Neutrophil (primary cell): ENCODE data around the gene SUSD1.

Source experiments
- H3K27ac ChIP-seq: fragments of 200-600 bp; sonication (generic); 2 replicates; pipeline ENCODE4 v1.5.1; 2016; ENCODE audit warnings: mild to moderate bottlenecking, moderate library complexity
- H3K27me3 ChIP-seq: fragments of 200-600 bp; sonication (generic); 2 replicates; pipeline ENCODE4 v1.6.0; 2016; ENCODE audit warnings: mild to moderate bottlenecking
- H3K36me3 ChIP-seq: fragments of 200-600 bp; sonication (generic); 2 replicates; pipeline ENCODE4 v1.5.1; 2017
- H3K4me1 ChIP-seq, 2 experiments: fragments of 200-600 bp in 1 of 2; sonication (generic) in 1 of 2; 1 replicate in 1 of 2; 2 replicates in 1 of 2; pipeline versions ENCODE4 v1.5.1 to v1.6.1; 2013 to 2016; ENCODE audit warnings: low read depth in 1 of 2, low read length in 1 of 2, mild to moderate bottlenecking in 1 of 2, moderate library complexity in 1 of 2; ENCODE audit not compliant: control insufficient read depth in 1 of 2, insufficient read depth in 1 of 2
- H3K4me3 ChIP-seq, 2 experiments: fragments of 200-600 bp in 1 of 2; sonication (generic) in 1 of 2; 1 replicate in 1 of 2; 2 replicates in 1 of 2; pipeline ENCODE4 v1.5.1; 2013 to 2016; ENCODE audit warnings: low read depth in 1 of 2, low read length in 1 of 2, mild to moderate bottlenecking in 1 of 2, moderate library complexity in 1 of 2
- H3K9me3 ChIP-seq: fragments of 200-600 bp; sonication (generic); 2 replicates; pipeline ENCODE4 v1.5.1; 2016
- TF ChIP-seq, protein P1 (sequence below): fragments of 200-600 bp; sonication (generic); IDR thresholded peaks from 2 replicates; pipeline ENCODE4 v1.5.1; 2016; ENCODE audit warnings: antibody characterized with exemption

The SUSD1 gene

GRCh38 chr9:112112519-112112918 is 62.6 kb downstream of the SUSD1 start:
- H3K27me3 ChIP-seq: no peaks in the 10 kb centered on the region
- no peak overlapping the region for H3K4me3 ChIP-seq
- no peak overlapping the region for H3K27ac ChIP-seq
- no peaks in the 10 kb centered on the region for H3K4me1 ChIP-seq
- TF ChIP-seq, protein P1, sequence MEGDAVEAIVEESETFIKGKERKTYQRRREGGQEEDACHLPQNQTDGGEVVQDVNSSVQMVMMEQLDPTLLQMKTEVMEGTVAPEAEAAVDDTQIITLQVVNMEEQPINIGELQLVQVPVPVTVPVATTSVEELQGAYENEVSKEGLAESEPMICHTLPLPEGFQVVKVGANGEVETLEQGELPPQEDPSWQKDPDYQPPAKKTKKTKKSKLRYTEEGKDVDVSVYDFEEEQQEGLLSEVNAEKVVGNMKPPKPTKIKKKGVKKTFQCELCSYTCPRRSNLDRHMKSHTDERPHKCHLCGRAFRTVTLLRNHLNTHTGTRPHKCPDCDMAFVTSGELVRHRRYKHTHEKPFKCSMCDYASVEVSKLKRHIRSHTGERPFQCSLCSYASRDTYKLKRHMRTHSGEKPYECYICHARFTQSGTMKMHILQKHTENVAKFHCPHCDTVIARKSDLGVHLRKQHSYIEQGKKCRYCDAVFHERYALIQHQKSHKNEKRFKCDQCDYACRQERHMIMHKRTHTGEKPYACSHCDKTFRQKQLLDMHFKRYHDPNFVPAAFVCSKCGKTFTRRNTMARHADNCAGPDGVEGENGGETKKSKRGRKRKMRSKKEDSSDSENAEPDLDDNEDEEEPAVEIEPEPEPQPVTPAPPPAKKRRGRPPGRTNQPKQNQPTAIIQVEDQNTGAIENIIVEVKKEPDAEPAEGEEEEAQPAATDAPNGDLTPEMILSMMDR: no peak
- peaks cover 30% of the 10 kb centered on the region for H3K36me3 ChIP-seq
- H3K9me3 ChIP-seq: no peaks in the 10 kb centered on the region

- Histone ChIP-seq H3K4me3 (no peak overlapping the region), H3K4me1 (no peaks in the 10 kb centered on the region), H3K9me3 (no peaks in the 10 kb centered on the region), H3K27ac (no peak overlapping the region), H3K27me3 (no peaks in the 10 kb centered on the region), H3K36me3 (peaks cover 30% of the 10 kb centered on the region)
- TF ChIP-seq, protein P1: no peak
Measured at GRCh38 chr9:112111461-112111860, 63.6 kb downstream of the SUSD1 start.

DNA sequence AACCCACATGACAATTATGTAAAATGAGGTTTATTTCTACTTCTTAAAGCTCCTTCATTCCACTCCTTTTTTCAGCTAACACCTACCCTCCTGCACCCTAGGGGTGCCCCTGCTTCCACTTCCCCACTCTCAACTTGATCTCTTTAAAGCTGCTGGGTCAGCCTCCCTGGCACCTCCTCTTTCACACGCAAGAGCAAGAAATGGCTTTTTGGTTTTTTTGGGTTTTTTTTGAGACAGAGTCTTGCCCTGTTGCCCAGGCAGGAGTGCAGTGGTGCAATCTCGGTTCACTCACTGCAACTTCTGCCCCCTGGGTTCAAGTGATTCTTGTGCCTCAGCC is 64.4 kb downstream of the SUSD1 start:
- no peaks in the 10 kb centered on the region for H3K4me1 ChIP-seq
- H3K4me3 ChIP-seq: no peak overlapping the region
- TF ChIP-seq, protein P1: no peak
- H3K27ac ChIP-seq: no peak overlapping the region
- peaks cover 30% of the 10 kb centered on the region for H3K36me3 ChIP-seq
- H3K27me3 ChIP-seq: no peaks in the 10 kb centered on the region
- H3K9me3 ChIP-seq: no peaks in the 10 kb centered on the region

- TF ChIP-seq, protein P1: no peak
- no peaks in the 10 kb centered on the region for H3K27me3 ChIP-seq
- H3K4me3 ChIP-seq: no peak overlapping the region
- peaks cover 30% of the 10 kb centered on the region for H3K36me3 ChIP-seq
- no peaks in the 10 kb centered on the region for H3K4me1 ChIP-seq
- no peak overlapping the region for H3K27ac ChIP-seq
- no peaks in the 10 kb centered on the region for H3K9me3 ChIP-seq
Measured at GRCh38 chr9:112110094-112110776, 64.9 kb downstream of the SUSD1 start.

DNA sequence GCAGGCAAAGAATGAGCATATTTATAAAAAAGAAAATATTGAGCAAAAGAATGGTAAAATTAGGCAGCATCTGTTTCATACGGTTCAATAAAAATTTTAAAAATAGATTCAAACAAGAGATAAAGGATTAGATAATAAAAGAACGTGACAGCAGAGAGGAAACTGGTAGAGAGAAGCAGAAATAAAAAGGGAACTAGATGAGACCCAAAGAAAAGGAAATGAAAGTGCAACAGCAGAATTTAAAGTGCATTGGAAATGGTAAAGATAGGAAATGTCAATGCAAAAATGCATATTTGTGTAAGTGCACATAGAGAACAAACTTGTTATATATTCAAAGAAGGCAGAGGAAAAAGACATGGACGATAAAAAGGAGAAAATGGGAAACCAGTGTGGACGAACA is 70.2 kb downstream of the SUSD1 start:
- Histone ChIP-seq H3K27me3 (no peaks in the 10 kb centered on the region), H3K9me3 (no peaks in the 10 kb centered on the region), H3K4me3 (no peak overlapping the region), H3K36me3 (peaks cover 6% of the 10 kb centered on the region), H3K4me1 (peaks cover 5 to 7% of the 10 kb centered on the region in 2 experiments), H3K27ac (no peak overlapping the region)
- TF ChIP-seq, protein P1: no peak
